ENCODE data around the gene FAM162A.
"Not testable (repeated sequence)": the region's sequence is repeated elsewhere in the genome, so short reads cannot be mapped to it uniquely, and the experiment has no call there.

FAM162A gene

GRCh38 chr3:122383771-122384697 is at the start of gene FAM162A:
Gene FAM162A (plus strand): TSS chr3:122384182. CDS start chr3:122384266, 84 bp downstream.
- DNase-seq, result peak; percentile 78

DNA sequence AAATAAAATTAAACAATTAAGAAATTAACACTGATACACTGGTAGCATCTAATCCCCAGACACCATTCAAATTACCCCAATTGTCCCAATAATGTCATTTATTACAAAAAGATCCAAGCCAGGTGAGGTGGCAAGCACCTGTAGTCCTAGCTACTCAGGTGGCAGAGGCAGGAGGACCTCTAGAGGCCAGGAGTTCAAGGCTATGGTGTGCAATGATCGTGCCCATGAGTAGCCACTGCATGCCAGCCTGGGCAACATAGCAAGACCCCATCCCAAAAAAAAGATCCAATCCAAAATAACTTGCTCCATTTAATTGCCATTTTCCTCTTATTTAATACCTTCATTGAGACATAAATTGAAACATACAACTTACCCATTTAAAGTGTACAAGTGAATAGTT is 41.2 kb upstream of the FAM162A start:
- DNase-seq, result no peak

DNA sequence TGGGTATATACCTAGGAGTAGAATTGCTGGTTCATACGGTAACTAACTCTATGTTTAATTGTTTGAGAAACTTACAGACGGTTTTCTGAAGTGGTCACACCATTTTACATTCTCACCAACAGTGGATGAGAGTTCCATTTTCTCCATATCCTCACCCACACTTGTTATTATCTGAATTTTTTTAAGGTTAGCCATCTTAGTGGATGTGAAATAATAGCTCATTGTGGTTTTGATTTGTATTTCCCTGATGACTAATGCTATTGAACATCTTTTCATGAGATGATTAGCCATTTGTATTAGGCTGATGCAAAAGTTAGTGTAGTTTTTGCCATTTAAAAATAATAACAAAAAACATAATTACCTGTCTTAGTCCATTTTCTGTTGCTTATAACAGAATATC is 40.3 kb upstream of the FAM162A start:
- DNase-seq, result no peak

- no peak for DNase-seq
These were observed 34.8 kb upstream of the FAM162A start for GRCh38 chr3:122349171-122349570.

DNA sequence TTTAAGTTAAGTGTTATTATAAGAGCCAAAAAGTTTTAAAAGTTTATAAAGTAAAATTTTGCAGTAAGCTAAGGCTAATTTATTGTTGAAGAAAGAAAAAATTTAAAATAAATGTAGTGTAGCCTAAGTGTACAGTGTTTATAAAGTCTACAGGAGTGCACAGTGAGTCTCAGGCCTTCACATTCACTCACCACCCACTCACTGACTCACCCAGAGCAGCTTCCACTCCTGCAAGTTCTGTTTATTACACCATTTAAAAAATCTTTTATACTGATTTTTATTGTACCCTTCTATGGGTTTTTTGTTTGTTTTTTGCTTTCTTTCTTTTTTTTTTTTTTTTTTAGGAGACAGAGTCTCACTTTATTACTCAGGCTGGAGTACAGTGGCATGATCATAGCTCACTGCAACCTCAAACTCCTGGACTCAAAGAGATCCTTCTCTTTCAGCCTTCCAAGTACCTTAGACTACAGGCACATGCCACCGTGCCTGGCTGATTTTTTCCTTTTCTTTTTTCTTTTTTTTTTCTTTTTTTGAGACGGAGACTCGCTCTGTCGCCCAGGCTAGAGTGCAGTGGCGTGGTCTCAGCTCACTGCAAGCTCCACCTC is 33.1 kb upstream of the FAM162A start:
- DNase-seq, result no peak

DNA sequence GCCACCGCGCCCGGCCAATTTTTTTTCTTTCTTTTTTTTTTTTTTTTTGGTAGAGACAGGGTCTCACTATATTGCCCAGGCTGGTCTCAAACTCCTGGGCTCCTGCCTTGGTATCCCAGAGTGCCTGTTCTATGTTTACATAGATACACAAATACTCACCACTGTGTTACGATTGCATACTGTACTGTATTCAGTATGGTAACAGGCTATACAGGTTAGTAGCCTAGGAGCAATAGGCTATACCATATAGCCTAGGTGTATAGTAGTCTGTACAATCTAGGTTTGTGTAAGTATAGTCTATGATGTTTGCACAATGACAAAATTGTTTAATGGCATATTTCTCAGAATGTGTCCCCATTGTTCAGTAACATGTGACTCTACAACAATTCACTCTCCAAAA is 32.4 kb upstream of the FAM162A start:
- no peak for DNase-seq

GRCh38 chr3:122353215-122353614 is 30.8 kb upstream of the FAM162A start:
- no peak for DNase-seq

DNA sequence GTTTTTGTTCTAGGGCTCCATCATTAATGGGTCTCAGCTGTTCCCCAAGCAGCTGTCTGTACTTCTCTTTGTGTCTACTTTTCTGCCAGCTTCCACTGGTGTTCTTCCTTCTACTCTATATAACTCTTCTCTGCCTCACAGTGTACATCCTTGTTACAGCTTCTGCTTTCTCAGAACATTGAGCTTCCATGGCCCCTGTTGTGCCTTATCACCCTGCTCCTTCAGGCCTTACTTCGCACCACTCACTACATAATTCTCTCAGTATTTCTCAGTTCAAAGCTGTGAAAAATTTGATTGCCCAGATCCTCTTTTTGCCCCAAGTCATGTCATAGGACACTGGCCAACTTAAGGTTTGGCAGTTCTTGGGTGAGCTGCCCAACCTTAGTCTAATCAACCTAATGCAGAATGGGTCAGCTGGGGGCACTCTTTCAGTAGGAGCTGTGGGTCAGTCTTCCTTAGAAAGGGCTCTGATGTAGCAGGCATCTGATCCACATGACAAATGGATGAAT is 30.0 kb upstream of the FAM162A start:
- DNase-seq, result no peak

GRCh38 chr3:122355612-122356011 is 28.4 kb upstream of the FAM162A start:
- DNase-seq, result no peak

DNA sequence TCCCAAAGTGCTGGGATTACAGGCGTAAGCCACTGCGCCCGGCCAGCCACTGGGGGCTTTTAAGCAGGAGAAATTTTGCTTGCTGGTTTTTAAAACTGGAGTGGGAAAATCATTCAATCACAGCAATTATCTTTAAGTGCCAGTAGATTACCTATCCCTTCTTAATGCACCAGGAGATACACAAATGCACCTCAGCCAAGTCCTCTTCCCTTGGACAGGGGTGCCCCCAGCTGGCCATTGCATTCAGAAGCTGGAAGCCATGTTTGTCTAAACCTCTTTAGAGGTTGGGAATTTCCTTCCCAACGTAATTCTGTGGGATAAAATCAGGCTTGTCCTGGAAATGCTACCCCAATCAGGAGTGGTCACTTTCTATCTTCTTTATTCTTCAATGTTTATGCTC is 27.6 kb upstream of the FAM162A start:
- peak; percentile 1 for DNase-seq

- DNase-seq, result no peak
These were observed 25.9 kb upstream of the FAM162A start for GRCh38 chr3:122357828-122358702.

DNA sequence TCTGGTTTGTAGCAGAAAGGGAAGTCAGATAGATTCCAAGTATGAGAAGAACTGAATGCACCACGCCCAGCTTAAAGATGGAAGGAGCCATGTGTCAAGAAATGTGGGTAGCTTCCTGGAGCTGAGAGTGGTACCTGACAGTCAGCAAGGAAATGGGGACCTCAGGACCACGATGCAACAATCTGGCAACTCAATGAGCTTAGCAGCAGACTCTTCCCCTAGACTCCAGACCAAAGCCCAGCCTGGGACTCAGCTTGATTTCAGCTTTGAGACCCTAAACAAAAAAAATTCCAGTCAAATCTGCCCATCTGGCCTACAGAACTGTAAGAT is 25.3 kb upstream of the FAM162A start:
- DNase-seq, result no peak

- DNase-seq, result no peak
These were observed 22.0 kb upstream of the FAM162A start for GRCh38 chr3:122362026-122362425.

GRCh38 chr3:122364490-122364889 is 19.5 kb upstream of the FAM162A start:
- DNase-seq, result no peak

- no peak for DNase-seq
These were observed 18.9 kb upstream of the FAM162A start for GRCh38 chr3:122365073-122365472.

DNA sequence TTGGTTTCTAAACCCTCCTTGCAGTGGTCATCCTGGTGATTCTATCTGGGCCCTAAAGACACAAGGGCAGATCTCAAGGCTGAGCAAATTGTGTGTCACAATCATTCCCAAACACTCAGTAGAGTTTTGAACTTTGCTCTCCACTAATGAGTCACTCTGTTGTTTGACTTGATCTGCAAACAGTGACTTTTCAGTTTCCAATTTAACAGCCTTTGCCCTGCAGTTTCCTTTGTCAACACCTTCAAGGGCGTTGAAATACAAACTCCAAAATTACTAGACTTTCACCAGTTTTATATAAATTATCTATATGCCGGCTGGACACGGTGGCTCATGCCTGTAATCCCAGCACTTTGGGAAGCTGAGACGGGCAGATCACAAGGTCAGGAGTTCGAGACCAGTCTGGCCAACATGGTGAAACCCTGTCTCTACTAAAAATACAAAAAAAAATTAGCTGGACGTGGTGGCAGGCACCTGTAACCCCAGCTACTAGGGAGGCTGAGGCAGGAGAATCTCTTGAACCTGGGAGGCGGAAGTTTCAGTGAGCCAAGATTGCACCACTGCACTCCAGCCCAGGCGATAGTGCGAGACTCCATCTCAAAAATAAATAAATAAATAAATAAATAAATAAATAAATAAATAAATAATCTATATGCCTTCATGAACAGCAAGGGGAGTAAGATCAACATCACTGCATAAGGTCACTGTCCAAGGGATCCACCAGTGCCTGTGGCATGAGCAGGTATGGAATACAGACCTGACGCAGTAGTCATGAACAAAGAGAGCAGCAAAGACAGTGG is 18.2 kb upstream of the FAM162A start:
- not testable (repeated sequence) for DNase-seq

DNA sequence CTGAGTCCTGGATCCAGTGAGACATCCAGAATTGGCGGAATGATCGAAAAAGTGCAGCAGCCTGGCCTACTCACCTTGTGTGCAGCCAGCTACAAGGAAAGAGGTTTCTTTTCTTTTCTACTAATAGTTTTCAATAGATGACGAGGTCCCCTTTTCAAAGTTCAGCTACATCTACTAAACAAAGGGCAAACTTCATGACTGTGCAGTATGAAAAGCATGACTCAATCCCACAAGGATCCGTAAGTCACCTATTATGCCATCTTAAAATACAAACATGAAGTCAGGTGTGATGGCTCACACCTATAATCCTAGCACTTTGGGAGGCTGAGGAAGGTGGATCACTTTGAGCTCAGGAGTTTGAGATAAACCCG is 17.6 kb upstream of the FAM162A start:
- no peak for DNase-seq

- no peak for DNase-seq
These were observed 9.9 kb upstream of the FAM162A start for GRCh38 chr3:122374034-122374433.

DNA sequence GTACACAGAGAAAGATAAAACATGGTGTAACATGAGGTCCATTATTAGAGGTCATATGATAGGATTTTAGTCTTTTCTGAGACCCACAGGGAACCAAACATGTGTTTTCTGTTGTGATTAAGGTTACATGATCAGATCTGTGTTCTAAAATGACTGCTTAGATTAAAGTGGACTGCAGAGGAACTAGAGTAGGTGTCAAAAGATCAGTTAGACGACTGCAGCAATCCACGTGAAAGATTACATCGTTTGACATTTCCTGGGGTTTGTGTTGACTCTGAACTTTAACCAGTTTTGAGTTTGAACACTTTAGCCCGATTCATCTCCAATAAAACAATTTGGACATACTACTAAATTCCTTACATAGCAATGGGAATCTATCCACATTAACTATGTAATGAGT is 6.0 kb upstream of the FAM162A start:
- DNase-seq, result no peak

GRCh38 chr3:122382888-122383666 is 905 bp upstream of the FAM162A start, which contains the start of gene MIX23:
Gene MIX23 (minus strand): TSS chr3:122383231. CDS start chr3:122383224, 7 bp downstream.
- DNase-seq, result peak; percentile 76

- no peak for DNase-seq
These were observed 3.7 kb downstream of the FAM162A start for GRCh38 chr3:122387709-122388108.

DNA sequence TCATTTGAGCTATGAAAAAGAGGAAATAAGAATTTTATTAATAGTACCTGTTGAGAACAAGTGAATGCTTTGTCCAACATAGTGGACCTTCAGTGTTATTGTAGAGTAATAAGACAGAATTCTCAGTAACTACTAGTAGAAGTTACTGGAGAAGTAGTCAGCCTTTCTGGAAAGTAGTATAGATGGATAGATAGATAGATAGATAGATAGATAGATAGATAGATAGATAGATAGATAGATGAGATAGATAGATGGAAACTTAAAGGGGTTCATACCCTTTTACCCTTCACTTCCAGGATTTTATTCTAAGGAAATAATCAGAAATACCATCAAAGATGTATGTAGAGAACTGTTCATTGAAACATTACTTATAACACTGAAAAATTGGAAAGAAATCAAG is 5.2 kb downstream of the FAM162A start:
- no peak for DNase-seq
